ENCODE results near the gene UTP14C. TPM values are rescaled to one million over a fixed set of nuclear protein-coding genes. Genes with fewer than 3 reads are reported as not detected.

UTP14C gene
- total RNA-seq, 1 experiment from 2014 or later = 11.2 TPM

DNA sequence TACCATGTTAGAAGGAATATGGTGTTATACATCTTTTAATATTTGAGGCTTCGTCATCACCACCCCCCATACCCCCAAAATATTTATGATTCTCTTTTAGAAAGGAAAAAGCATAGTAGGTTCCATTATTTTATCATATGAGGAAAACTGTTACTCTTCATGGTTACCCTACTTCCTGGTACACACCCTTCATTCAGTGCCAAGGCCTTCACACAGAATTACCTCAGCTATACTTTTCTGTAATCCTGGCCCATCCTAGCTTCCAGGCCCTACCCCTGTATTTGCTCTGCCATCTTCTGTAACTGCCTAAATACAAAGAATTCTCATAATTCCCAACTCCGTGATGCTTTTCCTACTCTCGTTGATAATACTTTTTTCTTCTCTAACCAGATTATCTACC lies 4.3 kb upstream of the UTP14C start:
- ChIA-PET CTCF (no interaction called here), POLR2A (no interaction called here)
- H3K27ac ChIP-seq (ENCODE audit: low read length) = no peak overlapping the region
- H3K36me3 ChIP-seq (ENCODE audit: control insufficient read depth, insufficient read depth, low read length) = peaks cover 3% of the 10 kb centered on the region
- in situ Hi-C loops (cut with HindIII; ENCODE audit: low pct_unique_long_range_greater_than_20kb, low sequenced_read_pairs) (no loop called here), intact Hi-C loops (cut with micrococcal nuclease; ENCODE audit: unreplicated experiment) (no loop called here)
- no peaks in the 10 kb centered on the region for H3K27me3 ChIP-seq (ENCODE audit: control insufficient read depth, insufficient read depth, low read length)
- no peak overlapping the region for H3K4me3 ChIP-seq (ENCODE audit: low read depth in 2 of 2, low read length in 2 of 2)
- H3K4me1 ChIP-seq (ENCODE audit: control insufficient read depth, insufficient read depth, low read length) = no peaks in the 10 kb centered on the region
- no TSS peak for BruUV-seq (replicated peaks)
- no peaks in the 10 kb centered on the region for H3K9me3 ChIP-seq (ENCODE audit: control insufficient read depth, insufficient read depth, low read depth, low read length)
- DNase-seq (ENCODE audit: low read depth, low spot score) (no peak), ATAC-seq (no peak)
- no peak for TF ChIP-seq SIN3A (IDR thresholded peaks at IDR 0.05; ENCODE audit: borderline replicate concordance, insufficient read depth, low read depth, low read length)

DNA sequence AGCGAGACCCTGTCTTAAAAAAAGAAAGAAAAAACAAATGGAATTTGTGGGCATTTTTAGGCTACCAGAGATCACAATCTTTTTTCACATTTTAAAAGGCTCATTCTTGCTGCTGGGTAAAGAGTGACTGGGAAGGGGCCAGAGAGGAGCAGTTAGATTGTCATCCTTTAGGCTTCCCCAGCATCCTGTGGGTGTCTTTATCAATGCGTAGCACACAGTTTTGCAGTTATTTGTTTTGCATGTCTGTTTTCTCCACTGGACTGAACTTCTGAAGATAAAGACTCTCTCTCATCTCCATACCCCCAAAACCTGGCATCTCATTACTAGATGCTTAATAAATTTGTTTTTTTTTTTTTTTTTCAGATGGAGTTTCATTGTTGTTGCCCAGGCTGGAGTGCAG lies 2.1 kb upstream of the UTP14C start:
- no TSS peak for BruUV-seq (replicated peaks)
- in situ Hi-C loops (cut with HindIII; ENCODE audit: low pct_unique_long_range_greater_than_20kb, low sequenced_read_pairs) = no loop called here
- intact Hi-C loops (cut with micrococcal nuclease; ENCODE audit: unreplicated experiment) = no loop called here
- DNase-seq (ENCODE audit: low read depth, low spot score) (no peak), ATAC-seq (no peak)
- CTCF ChIA-PET = no interaction called here
- TF ChIP-seq, protein P1, sequence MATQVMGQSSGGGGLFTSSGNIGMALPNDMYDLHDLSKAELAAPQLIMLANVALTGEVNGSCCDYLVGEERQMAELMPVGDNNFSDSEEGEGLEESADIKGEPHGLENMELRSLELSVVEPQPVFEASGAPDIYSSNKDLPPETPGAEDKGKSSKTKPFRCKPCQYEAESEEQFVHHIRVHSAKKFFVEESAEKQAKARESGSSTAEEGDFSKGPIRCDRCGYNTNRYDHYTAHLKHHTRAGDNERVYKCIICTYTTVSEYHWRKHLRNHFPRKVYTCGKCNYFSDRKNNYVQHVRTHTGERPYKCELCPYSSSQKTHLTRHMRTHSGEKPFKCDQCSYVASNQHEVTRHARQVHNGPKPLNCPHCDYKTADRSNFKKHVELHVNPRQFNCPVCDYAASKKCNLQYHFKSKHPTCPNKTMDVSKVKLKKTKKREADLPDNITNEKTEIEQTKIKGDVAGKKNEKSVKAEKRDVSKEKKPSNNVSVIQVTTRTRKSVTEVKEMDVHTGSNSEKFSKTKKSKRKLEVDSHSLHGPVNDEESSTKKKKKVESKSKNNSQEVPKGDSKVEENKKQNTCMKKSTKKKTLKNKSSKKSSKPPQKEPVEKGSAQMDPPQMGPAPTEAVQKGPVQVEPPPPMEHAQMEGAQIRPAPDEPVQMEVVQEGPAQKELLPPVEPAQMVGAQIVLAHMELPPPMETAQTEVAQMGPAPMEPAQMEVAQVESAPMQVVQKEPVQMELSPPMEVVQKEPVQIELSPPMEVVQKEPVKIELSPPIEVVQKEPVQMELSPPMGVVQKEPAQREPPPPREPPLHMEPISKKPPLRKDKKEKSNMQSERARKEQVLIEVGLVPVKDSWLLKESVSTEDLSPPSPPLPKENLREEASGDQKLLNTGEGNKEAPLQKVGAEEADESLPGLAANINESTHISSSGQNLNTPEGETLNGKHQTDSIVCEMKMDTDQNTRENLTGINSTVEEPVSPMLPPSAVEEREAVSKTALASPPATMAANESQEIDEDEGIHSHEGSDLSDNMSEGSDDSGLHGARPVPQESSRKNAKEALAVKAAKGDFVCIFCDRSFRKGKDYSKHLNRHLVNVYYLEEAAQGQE (IDR thresholded peaks at IDR 0.05; ENCODE audit: insufficient read depth in 1 of 2, low read depth in 2 of 2, low read length in 1 of 2) = no peak
- TF ChIP-seq TCF7L2 (IDR thresholded peaks at IDR 0.05; ENCODE audit: low read depth, low read length) = no peak
- no peak for TF ChIP-seq POLR2AphosphoS5 (IDR thresholded peaks at IDR 0.05; ENCODE audit: low read depth, low read length)
- TF ChIP-seq, protein P2, sequence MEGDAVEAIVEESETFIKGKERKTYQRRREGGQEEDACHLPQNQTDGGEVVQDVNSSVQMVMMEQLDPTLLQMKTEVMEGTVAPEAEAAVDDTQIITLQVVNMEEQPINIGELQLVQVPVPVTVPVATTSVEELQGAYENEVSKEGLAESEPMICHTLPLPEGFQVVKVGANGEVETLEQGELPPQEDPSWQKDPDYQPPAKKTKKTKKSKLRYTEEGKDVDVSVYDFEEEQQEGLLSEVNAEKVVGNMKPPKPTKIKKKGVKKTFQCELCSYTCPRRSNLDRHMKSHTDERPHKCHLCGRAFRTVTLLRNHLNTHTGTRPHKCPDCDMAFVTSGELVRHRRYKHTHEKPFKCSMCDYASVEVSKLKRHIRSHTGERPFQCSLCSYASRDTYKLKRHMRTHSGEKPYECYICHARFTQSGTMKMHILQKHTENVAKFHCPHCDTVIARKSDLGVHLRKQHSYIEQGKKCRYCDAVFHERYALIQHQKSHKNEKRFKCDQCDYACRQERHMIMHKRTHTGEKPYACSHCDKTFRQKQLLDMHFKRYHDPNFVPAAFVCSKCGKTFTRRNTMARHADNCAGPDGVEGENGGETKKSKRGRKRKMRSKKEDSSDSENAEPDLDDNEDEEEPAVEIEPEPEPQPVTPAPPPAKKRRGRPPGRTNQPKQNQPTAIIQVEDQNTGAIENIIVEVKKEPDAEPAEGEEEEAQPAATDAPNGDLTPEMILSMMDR (IDR thresholded peaks at IDR 0.05) = no peak
- TF ChIP-seq SIN3A (IDR thresholded peaks at IDR 0.05; ENCODE audit: borderline replicate concordance, insufficient read depth, low read depth, low read length) = no peak
- no peak overlapping the region for H3K27ac ChIP-seq (ENCODE audit: low read length)
- POLR2A ChIA-PET = no interaction called here
- H3K9me3 ChIP-seq (ENCODE audit: control insufficient read depth, insufficient read depth, low read depth, low read length) = no peaks in the 10 kb centered on the region
- peaks cover 3% of the 10 kb centered on the region for H3K36me3 ChIP-seq (ENCODE audit: control insufficient read depth, insufficient read depth, low read length)
- no peaks in the 10 kb centered on the region for H3K4me1 ChIP-seq (ENCODE audit: control insufficient read depth, insufficient read depth, low read length)
- H3K4me3 ChIP-seq (ENCODE audit: low read depth in 2 of 2, low read length in 2 of 2) = no peak overlapping the region
- no peaks in the 10 kb centered on the region for H3K27me3 ChIP-seq (ENCODE audit: control insufficient read depth, insufficient read depth, low read length)

DNA sequence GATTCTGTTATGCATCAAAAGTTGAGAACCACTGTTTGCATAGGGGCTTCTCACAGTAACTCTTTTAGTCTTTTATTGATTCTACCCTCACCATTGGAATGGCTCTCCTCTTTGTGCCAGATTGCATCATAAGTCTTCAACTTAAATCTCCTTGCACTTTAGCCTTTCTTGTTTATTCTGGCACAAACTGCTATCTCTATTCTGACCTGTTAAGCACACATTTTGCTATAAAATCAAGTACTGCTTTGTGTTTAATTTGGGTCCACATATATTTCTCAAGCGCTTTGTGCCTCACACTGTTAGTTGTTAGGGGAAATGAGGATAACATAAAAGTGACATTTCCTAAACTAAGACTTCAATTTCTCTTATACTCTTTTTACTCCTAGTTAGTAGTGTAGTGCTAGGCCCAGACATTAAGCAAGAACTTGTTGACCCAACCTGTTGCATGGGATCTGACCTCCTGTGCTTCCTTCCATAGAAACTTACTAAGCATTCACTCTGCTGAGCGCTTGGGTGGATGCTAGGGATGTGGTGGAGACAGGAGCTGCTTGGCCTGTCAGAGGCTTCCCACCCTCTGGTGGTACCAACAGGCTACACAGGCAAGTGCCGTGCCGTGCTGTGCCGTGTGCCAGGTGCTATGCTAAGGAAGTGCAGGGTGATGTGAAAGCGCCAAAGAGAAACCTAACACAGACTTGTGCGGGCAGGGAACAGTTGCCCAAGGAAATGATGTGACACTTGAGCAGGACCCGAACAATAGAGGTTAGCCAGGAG lies 1.2 kb downstream of the UTP14C start:
- Histone ChIP-seq H3K36me3 (ENCODE audit: control insufficient read depth, insufficient read depth, low read length) (peaks cover 3% of the 10 kb centered on the region), H3K9me3 (ENCODE audit: control insufficient read depth, insufficient read depth, low read depth, low read length) (no peaks in the 10 kb centered on the region), H3K4me1 (ENCODE audit: control insufficient read depth, insufficient read depth, low read length) (no peaks in the 10 kb centered on the region), H3K27me3 (ENCODE audit: control insufficient read depth, insufficient read depth, low read length) (no peaks in the 10 kb centered on the region), H3K4me3 (ENCODE audit: low read depth in 2 of 2, low read length in 2 of 2) (no peak overlapping the region), H3K27ac (ENCODE audit: low read length) (no peak overlapping the region)
- no peak for ATAC-seq
- BruUV-seq (replicated peaks) = no TSS peak
- DNase-seq (ENCODE audit: low read depth, low spot score) = no peak
- TF ChIP-seq, protein P2 (IDR thresholded peaks at IDR 0.05) = no peak
- TF ChIP-seq SIN3A (IDR thresholded peaks at IDR 0.05; ENCODE audit: borderline replicate concordance, insufficient read depth, low read depth, low read length) (no peak), TCF7L2 (IDR thresholded peaks at IDR 0.05; ENCODE audit: low read depth, low read length) (no peak), POLR2AphosphoS5 (IDR thresholded peaks at IDR 0.05; ENCODE audit: low read depth, low read length) (no peak)
- TF ChIP-seq, protein P1 (IDR thresholded peaks at IDR 0.05; ENCODE audit: insufficient read depth in 1 of 2, low read depth in 2 of 2, low read length in 1 of 2) = no peak
- CTCF ChIA-PET = no interaction called here
- intact Hi-C loops (cut with micrococcal nuclease; ENCODE audit: unreplicated experiment) (no loop called here), in situ Hi-C loops (cut with HindIII; ENCODE audit: low pct_unique_long_range_greater_than_20kb, low sequenced_read_pairs) (no loop called here)
- POLR2A ChIA-PET = no interaction called here

All from Panc1 (cell line).